Fibroblast of lung (primary cell): ENCODE results near the gene LCE1C. TPM values are rescaled to one million over a fixed set of nuclear protein-coding genes. Genes with fewer than 3 reads are reported as not detected.

Source experiments
- DNase-seq, 2 donors: peaks; one replicate each; pipeline versions ENCODE4 v3.0.0 to v3.0.0-alpha.2; 2010; ENCODE audit warnings: low read depth in 2 of 2
- H2AFZ ChIP-seq: 2 replicates; pipeline ENCODE4 v1.5.1; 2012; ENCODE audit warnings: low read length, control low read depth, inconsistent platforms
- H3K27ac ChIP-seq: 2 replicates; pipeline ENCODE4 v1.5.1; 2011; ENCODE audit warnings: low read length, control low read depth; ENCODE audit not compliant: insufficient read depth
- H3K27me3 ChIP-seq: 2 replicates; pipeline ENCODE4 v1.5.1; 2011; ENCODE audit warnings: mild to moderate bottlenecking, low read length; ENCODE audit not compliant: control insufficient read depth, insufficient read depth
- H3K36me3 ChIP-seq: 2 replicates; pipeline ENCODE4 v1.5.1; 2011; ENCODE audit warnings: low read length; ENCODE audit not compliant: control insufficient read depth, insufficient read depth
- H3K4me1 ChIP-seq: 2 replicates; pipeline ENCODE4 v1.5.1; 2011; ENCODE audit warnings: low read length; ENCODE audit not compliant: control insufficient read depth, insufficient read depth; ENCODE audit errors: extremely low read depth
- H3K4me2 ChIP-seq: 2 replicates; pipeline ENCODE4 v1.5.1; 2011; ENCODE audit warnings: low read length, control low read depth; ENCODE audit not compliant: insufficient read depth; ENCODE audit errors: extremely low read depth
- H3K4me3 ChIP-seq, 4 experiments: fragments of 200-600 bp in 1 of 4; sonication (generic) in 1 of 4; replicated peaks in 1 of 4; 2 replicates each; pipeline ENCODE4 v1.5.1; 2011 to 2016; ENCODE audit warnings: low read length in 4 of 4, low read depth in 3 of 4, mild to moderate bottlenecking in 3 of 4, control low read depth in 2 of 4, inconsistent platforms in 1 of 4, mixed read lengths in 1 of 4; ENCODE audit not compliant: insufficient read depth in 1 of 4; ENCODE audit errors: control extremely low read depth in 1 of 4
- H3K79me2 ChIP-seq: 2 replicates; pipeline ENCODE4 v1.5.1; 2012; ENCODE audit warnings: mild to moderate bottlenecking, low read length, inconsistent platforms; ENCODE audit not compliant: control insufficient read depth, insufficient read depth
- H3K9ac ChIP-seq: 2 replicates; pipeline ENCODE4 v1.5.1; 2011; ENCODE audit warnings: mild to moderate bottlenecking, low read length, control low read depth; ENCODE audit not compliant: insufficient read depth
- H3K9me3 ChIP-seq: 2 replicates; pipeline ENCODE4 v1.5.1; 2012; ENCODE audit warnings: low read depth, low read length; ENCODE audit not compliant: control insufficient read depth, insufficient read depth
- H4K20me1 ChIP-seq: 2 replicates; pipeline ENCODE4 v1.5.1; 2011; ENCODE audit warnings: low read length; ENCODE audit not compliant: control insufficient read depth, insufficient read depth; ENCODE audit errors: extremely low read depth
- EZH2 ChIP-seq: IDR thresholded peaks from 2 replicates; pipeline ENCODE4 v1.5.1; 2012; ENCODE audit warnings: low read length, control low read depth, mild to moderate bottlenecking; ENCODE audit errors: missing control alignments
- polyA plus RNA-seq, 2 donors: library from polyadenylated mRNA; depleted of rRNA in 1 of 2; stranded (reverse) in 1 of 2; unstranded in 1 of 2; fragments of >200 nt; gene quantifications; 2 replicates each; pipeline ENCODE4 v1.2.1, GENCODE V29; 2011 to 2012; ENCODE audit warnings: missing spikeins in 1 of 2
- total RNA-seq: library from RNA; depleted of rRNA; stranded (reverse); fragments of >200 nt; gene quantifications from 2 replicates; pipeline ENCODE4 v1.2.1, GENCODE V29; 2014
- TF ChIP-seq, protein P1 (sequence below), 2 donors: IDR thresholded peaks in 1 of 2; conservative IDR thresholded peaks in 1 of 2; 1 replicate in 1 of 2; 2 replicates in 1 of 2; pipeline ENCODE4 v1.5.1; 2011 to 2012; ENCODE audit warnings: low read length in 2 of 2, control low read depth in 1 of 2, inconsistent platforms in 1 of 2, low read depth in 1 of 2, mild to moderate bottlenecking in 1 of 2

LCE1C gene
- total and polyA plus RNA-seq, 2 donors (not counting 1 experiment from before 2014, with no cell fraction given) = not detected

DNA sequence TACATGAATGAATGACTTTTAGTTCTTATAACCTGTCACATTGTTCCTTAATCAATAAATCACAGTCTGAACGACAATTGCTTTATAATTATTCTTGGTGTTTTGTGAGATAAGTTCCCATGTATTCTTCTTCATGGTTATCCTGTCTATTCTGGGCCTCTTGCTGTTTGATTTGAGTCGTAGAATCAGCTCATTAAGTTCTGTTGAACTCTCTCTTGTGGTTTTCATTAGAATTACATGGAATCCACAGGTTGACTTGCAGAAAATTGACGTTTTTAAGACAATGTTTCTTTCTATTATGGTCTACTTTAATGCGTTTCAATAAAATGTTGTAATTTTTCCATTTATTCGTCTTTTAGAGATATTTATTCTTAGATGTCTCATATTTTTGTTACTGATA, 16.8 kb upstream of the LCE1C start:
- no peaks in the 10 kb centered on the region for H3K36me3 ChIP-seq
- no peaks in the 10 kb centered on the region for H3K79me2 ChIP-seq
- H4K20me1 ChIP-seq = no peaks in the 10 kb centered on the region
- no peak for TF ChIP-seq EZH2
- TF ChIP-seq, protein P1, sequence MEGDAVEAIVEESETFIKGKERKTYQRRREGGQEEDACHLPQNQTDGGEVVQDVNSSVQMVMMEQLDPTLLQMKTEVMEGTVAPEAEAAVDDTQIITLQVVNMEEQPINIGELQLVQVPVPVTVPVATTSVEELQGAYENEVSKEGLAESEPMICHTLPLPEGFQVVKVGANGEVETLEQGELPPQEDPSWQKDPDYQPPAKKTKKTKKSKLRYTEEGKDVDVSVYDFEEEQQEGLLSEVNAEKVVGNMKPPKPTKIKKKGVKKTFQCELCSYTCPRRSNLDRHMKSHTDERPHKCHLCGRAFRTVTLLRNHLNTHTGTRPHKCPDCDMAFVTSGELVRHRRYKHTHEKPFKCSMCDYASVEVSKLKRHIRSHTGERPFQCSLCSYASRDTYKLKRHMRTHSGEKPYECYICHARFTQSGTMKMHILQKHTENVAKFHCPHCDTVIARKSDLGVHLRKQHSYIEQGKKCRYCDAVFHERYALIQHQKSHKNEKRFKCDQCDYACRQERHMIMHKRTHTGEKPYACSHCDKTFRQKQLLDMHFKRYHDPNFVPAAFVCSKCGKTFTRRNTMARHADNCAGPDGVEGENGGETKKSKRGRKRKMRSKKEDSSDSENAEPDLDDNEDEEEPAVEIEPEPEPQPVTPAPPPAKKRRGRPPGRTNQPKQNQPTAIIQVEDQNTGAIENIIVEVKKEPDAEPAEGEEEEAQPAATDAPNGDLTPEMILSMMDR (conservative IDR thresholded peaks at IDR 0.05 in 1 of 2, IDR thresholded peaks at IDR 0.05 in 1 of 2; ENCODE audit: low read depth in 1 of 2, low read length in 2 of 2) = peak in 1 of 2 donors; percentile 41
- H3K4me2 ChIP-seq = no peak overlapping the region
- no peak overlapping the region for H3K4me3 ChIP-seq
- no peak overlapping the region for H3K9ac ChIP-seq
- no peak overlapping the region for H3K27ac ChIP-seq
- peak in 1 of 2 donors; percentile 69 for DNase-seq
- H3K9me3 ChIP-seq = no peaks in the 10 kb centered on the region
- no peaks in the 10 kb centered on the region for H3K4me1 ChIP-seq
- H2AFZ ChIP-seq = no peak overlapping the region
- H3K27me3 ChIP-seq = peaks cover 2% of the 10 kb centered on the region

DNA sequence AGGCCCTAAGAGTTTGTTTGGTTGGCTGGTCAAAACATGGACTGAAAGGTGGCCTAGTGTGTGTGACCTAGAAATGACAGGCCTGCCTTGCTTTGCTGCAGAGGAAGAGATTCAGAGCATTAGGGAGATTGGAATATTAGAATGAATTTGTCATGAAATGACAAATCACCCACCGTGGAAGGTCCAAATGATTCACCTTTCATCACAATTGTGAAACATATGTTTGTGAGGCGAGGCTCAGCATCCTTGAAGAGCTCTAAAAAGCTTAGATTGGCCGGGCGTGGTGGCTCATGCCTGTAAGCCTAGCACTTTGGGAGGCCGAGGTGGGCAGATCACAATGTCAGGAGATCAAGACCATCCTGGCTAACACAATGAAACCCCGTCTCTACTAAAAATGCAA, 10.9 kb upstream of the LCE1C start:
- Histone ChIP-seq H3K4me3 (no peak overlapping the region), H3K36me3 (no peaks in the 10 kb centered on the region), H4K20me1 (no peaks in the 10 kb centered on the region), H3K27me3 (no peaks in the 10 kb centered on the region), H3K4me2 (no peak overlapping the region), H3K27ac (no peak overlapping the region), H3K9ac (no peak overlapping the region), H2AFZ (no peak overlapping the region), H3K9me3 (no peaks in the 10 kb centered on the region), H3K4me1 (no peaks in the 10 kb centered on the region), H3K79me2 (no peaks in the 10 kb centered on the region)
- no peak for DNase-seq
- no peak for TF ChIP-seq EZH2
- TF ChIP-seq, protein P1 (conservative IDR thresholded peaks at IDR 0.05 in 1 of 2, IDR thresholded peaks at IDR 0.05 in 1 of 2; ENCODE audit: low read depth in 1 of 2, low read length in 2 of 2) = no peak

DNA sequence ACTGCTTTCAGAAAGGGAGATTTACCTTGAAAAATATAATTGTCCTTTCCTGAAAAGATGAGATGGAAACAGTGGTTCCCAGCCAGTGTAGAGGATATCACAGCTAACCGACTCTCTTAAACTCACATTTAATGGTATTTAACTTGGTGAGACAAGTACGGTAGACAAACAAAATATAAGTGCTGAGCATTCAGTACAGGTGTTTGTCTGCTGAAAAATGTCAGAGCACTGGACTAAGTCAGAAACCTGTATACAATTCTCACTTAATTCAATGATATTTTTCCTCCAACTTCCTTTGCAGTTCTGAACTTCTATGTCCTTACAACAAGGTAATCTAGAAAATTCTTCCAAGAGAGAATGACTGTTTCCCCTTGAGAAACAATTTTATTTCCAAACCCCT, 5.2 kb upstream of the LCE1C start, which contains the start of gene LCE1B:
TSS of gene LCE1B (plus strand) at position 301 of the 400 bp plus-strand sequence. CDS start 476 bp downstream, outside the sequence.
- DNase-seq = no peak
- Histone ChIP-seq H3K36me3 (no peaks in the 10 kb centered on the region), H3K79me2 (no peaks in the 10 kb centered on the region), H3K4me1 (no peaks in the 10 kb centered on the region), H2AFZ (no peak within 1 kb of the TSS), H4K20me1 (no peaks in the 10 kb centered on the region), H3K27me3 (no peaks in the 10 kb centered on the region), H3K4me3 (no peak within 1 kb of the TSS), H3K27ac (no peak within 1 kb of the TSS), H3K9ac (no peak within 1 kb of the TSS), H3K4me2 (no peak within 1 kb of the TSS), H3K9me3 (no peaks in the 10 kb centered on the region)
- TF ChIP-seq EZH2 = no peak
- TF ChIP-seq, protein P1 (conservative IDR thresholded peaks at IDR 0.05 in 1 of 2, IDR thresholded peaks at IDR 0.05 in 1 of 2; ENCODE audit: low read depth in 1 of 2, low read length in 2 of 2) = no peak
